Breast epithelium (tissue), 3 donors: Measurements from ENCODE around the gene PAK1.

Experiments used
- CTCF ChIP-seq, 3 donors: fragments of 450-650 bp; IDR thresholded peaks; one replicate each; pipeline ENCODE4 v1.5.1; 2016 to 2017; ENCODE audit warnings: antibody characterized with exemption in 3 of 3, mild to moderate bottlenecking in 3 of 3, moderate library complexity in 3 of 3
- POLR2A ChIP-seq: fragments of 450-650 bp; IDR thresholded peaks from one replicate; pipeline ENCODE4 v1.6.1; 2016; ENCODE audit warnings: antibody characterized with exemption, mild to moderate bottlenecking, moderate library complexity
- POLR2AphosphoS5 ChIP-seq, 3 donors: sonication (generic); formaldehyde crosslinking; IDR thresholded peaks; one replicate each; pipeline ENCODE4 v1.6.1; 2017; ENCODE audit warnings: antibody characterized with exemption in 3 of 3

GRCh38 chr11:77302752-77303151 is 171.1 kb downstream of the PAK1 start:
- TF ChIP-seq CTCF (IDR thresholded peaks at IDR 0.05) (no peak), POLR2AphosphoS5 (IDR thresholded peaks at IDR 0.05) (no peak), POLR2A (no peak)
